Colonic mucosa (tissue), 4 donors: ENCODE results near the gene RPL32. TPM values are rescaled to one million over a fixed set of nuclear protein-coding genes. Genes with fewer than 3 reads are reported as not detected.
"Not testable (repeated sequence)": the region's sequence is repeated elsewhere in the genome, so short reads cannot be mapped to it uniquely, and the experiment has no call there.

Experiments
- DNase-seq: peaks from one replicate; pipeline ENCODE4 v3.0.0-alpha.2; 2020
- H3K27ac ChIP-seq: fragments of 200-600 bp; one replicate; pipeline ENCODE4 v1.8.0; 2021
- H3K27me3 ChIP-seq: fragments of 200-600 bp; one replicate; pipeline ENCODE4 v1.8.0; 2021
- H3K36me3 ChIP-seq: fragments of 200-600 bp; one replicate; pipeline ENCODE4 v1.8.0; 2021
- H3K4me1 ChIP-seq: fragments of 200-600 bp; one replicate; pipeline ENCODE4 v1.8.0; 2021; ENCODE audit warnings: mild to moderate bottlenecking
- H3K4me3 ChIP-seq: fragments of 200-600 bp; one replicate; pipeline ENCODE4 v1.8.0; 2021
- H3K9ac ChIP-seq, 2 donors: one replicate each; pipeline ENCODE4 v1.7.0; 2013; ENCODE audit warnings: control low read depth in 2 of 2, low read depth in 2 of 2, low read length in 2 of 2
- H3K9me3 ChIP-seq: fragments of 200-600 bp; one replicate; pipeline ENCODE4 v1.8.0; 2021
- CTCF ChIP-seq: fragments of 200-600 bp; IDR thresholded peaks from one replicate; pipeline ENCODE4 v1.8.0; 2022; ENCODE audit warnings: antibody characterized with exemption, mild to moderate bottlenecking
- intact Hi-C: fragments of 100-400 bp; cut with DNase I; formaldehyde crosslinking; loops from one replicate; pipeline ENCODE4 v1.14.1; 2022
- total RNA-seq, 2 donors: library from RNA; stranded (reverse); fragmentation: NEBNext Ultra II Directional in 1 of 2; extraction: Animal tissue kit (Norgen Biotek cat#: 25700) in 1 of 2; gene quantifications; one replicate each; pipeline ENCODE4 v1.2.1, GENCODE V29; 2021
- donor health status: healthy.
- donor health status: DM: no; HTN: no; CAD: no.
- donor health status: DM: no; HTN: no; CAD: no.

The RPL32 gene
- total RNA-seq, 2 donors from 2014 or later = 1,239 to 1,262 TPM

- Histone ChIP-seq H3K27ac (no peak overlapping the region), H3K9me3 (no peaks in the 10 kb centered on the region), H3K4me3 (no peak overlapping the region), H3K4me1 (no peaks in the 10 kb centered on the region), H3K36me3 (no peaks in the 10 kb centered on the region), H3K9ac (no peak overlapping the region), H3K27me3 (no peaks in the 10 kb centered on the region)
- DNase-seq = no peak
- TF ChIP-seq CTCF = no peak
- intact Hi-C loops = no loop called here
Measured at GRCh38 chr3:12884790-12885582, 43.6 kb upstream of the RPL32 start.

GRCh38 chr3:12884186-12884680 lies 42.9 kb upstream of the RPL32 start:
- H3K4me1 ChIP-seq = no peaks in the 10 kb centered on the region
- no peak overlapping the region for H3K27ac ChIP-seq
- no peak for DNase-seq
- no peaks in the 10 kb centered on the region for H3K36me3 ChIP-seq
- H3K9me3 ChIP-seq = no peaks in the 10 kb centered on the region
- no peaks in the 10 kb centered on the region for H3K27me3 ChIP-seq
- H3K4me3 ChIP-seq = no peak overlapping the region
- intact Hi-C loops = no loop called here
- H3K9ac ChIP-seq = no peak overlapping the region
- no peak for TF ChIP-seq CTCF

GRCh38 chr3:12882336-12883310 lies 41.3 kb upstream of the RPL32 start:
- no peak for DNase-seq
- Histone ChIP-seq H3K4me1 (no peaks in the 10 kb centered on the region), H3K36me3 (no peaks in the 10 kb centered on the region), H3K27ac (no peak overlapping the region), H3K9me3 (no peaks in the 10 kb centered on the region), H3K27me3 (no peaks in the 10 kb centered on the region), H3K9ac (no peak overlapping the region), H3K4me3 (no peak overlapping the region)
- intact Hi-C loops = no loop called here
- no peak for TF ChIP-seq CTCF

- H3K27ac ChIP-seq, H3K4me1 ChIP-seq, H3K9ac ChIP-seq, H3K36me3 ChIP-seq, DNase-seq, H3K9me3 ChIP-seq, H3K4me3 ChIP-seq, intact Hi-C loops, H3K27me3 ChIP-seq: not testable (repeated sequence)
Measured at GRCh38 chr3:12881858-12882257, 40.5 kb upstream of the RPL32 start.

GRCh38 chr3:12879191-12879815 lies 37.9 kb upstream of the RPL32 start:
- H3K4me3 ChIP-seq = no peak overlapping the region
- no peak for DNase-seq
- intact Hi-C loops = no loop called here
- no peaks in the 10 kb centered on the region for H3K9me3 ChIP-seq
- no peak overlapping the region for H3K9ac ChIP-seq
- H3K4me1 ChIP-seq = no peaks in the 10 kb centered on the region
- TF ChIP-seq CTCF = no peak
- H3K27ac ChIP-seq = no peak overlapping the region
- H3K27me3 ChIP-seq = no peaks in the 10 kb centered on the region
- no peaks in the 10 kb centered on the region for H3K36me3 ChIP-seq

GRCh38 chr3:12878758-12879157 lies 37.4 kb upstream of the RPL32 start:
- H3K4me3 ChIP-seq, H3K4me1 ChIP-seq, intact Hi-C loops, H3K27ac ChIP-seq, H3K27me3 ChIP-seq, H3K36me3 ChIP-seq, DNase-seq, H3K9me3 ChIP-seq, H3K9ac ChIP-seq: not testable (repeated sequence)
